H9 (cell line): ENCODE measurements around the gene UBE2G1. TPM values are rescaled to one million over a fixed set of nuclear protein-coding genes. Genes with fewer than 3 reads are reported as not detected.
A peak's percentile ranks its signal among the peaks of the same experiment; 100 is the strongest.

Experiments used
- DNase-seq: peaks from one replicate; pipeline ENCODE4 v3.0.0-alpha.2; 2017
- H2AFZ ChIP-seq: one replicate; pipeline ENCODE4 v1.6.1; 2013; ENCODE audit warnings: mild to moderate bottlenecking, low read length, control low read depth, moderate library complexity
- H2AK5ac ChIP-seq: 2 replicates; pipeline ENCODE4 v1.6.1; 2013; ENCODE audit warnings: low read length, control low read depth, mixed read lengths; ENCODE audit not compliant: insufficient read length
- H2BK120ac ChIP-seq: one replicate; pipeline ENCODE4 v1.6.1; 2013; ENCODE audit warnings: low read depth, mild to moderate bottlenecking, low read length, control low read depth, inconsistent platforms; ENCODE audit not compliant: poor library complexity, severe bottlenecking
- H2BK12ac ChIP-seq: 2 replicates; pipeline ENCODE4 v1.6.1; 2013; ENCODE audit warnings: low read length, control low read depth, mixed read lengths, low read depth; ENCODE audit not compliant: insufficient read length
- H2BK15ac ChIP-seq: 2 replicates; pipeline ENCODE4 v1.6.1; 2013; ENCODE audit warnings: low read depth, low read length, control low read depth
- H2BK20ac ChIP-seq: one replicate; pipeline ENCODE4 v1.6.1; 2013; ENCODE audit warnings: low read depth, mild to moderate bottlenecking, low read length, control low read depth, inconsistent platforms; ENCODE audit not compliant: poor library complexity, severe bottlenecking
- H2BK5ac ChIP-seq: 2 replicates; pipeline ENCODE4 v1.6.1; 2013; ENCODE audit warnings: low read length, control low read depth, mixed read lengths; ENCODE audit not compliant: insufficient read length
- H3K14ac ChIP-seq: 2 replicates; pipeline ENCODE4 v1.6.1; 2013; ENCODE audit warnings: low read length, control low read depth; ENCODE audit not compliant: insufficient read depth
- H3K18ac ChIP-seq: 2 replicates; pipeline ENCODE4 v1.6.1; 2013; ENCODE audit warnings: low read depth, mild to moderate bottlenecking, mixed read lengths, low read length, control low read depth; ENCODE audit not compliant: insufficient read length
- H3K23ac ChIP-seq: 2 replicates; pipeline ENCODE4 v1.6.1; 2013; ENCODE audit warnings: low read length, control low read depth, mixed read lengths, low read depth; ENCODE audit not compliant: insufficient read length
- H3K23me2 ChIP-seq: 2 replicates; pipeline ENCODE4 v1.6.1; 2013; ENCODE audit warnings: low read depth, mild to moderate bottlenecking, mixed read lengths, low read length, control low read depth; ENCODE audit not compliant: insufficient read length, poor library complexity, severe bottlenecking
- H3K27ac ChIP-seq: 2 replicates; pipeline ENCODE4 v1.5.1; 2013; ENCODE audit warnings: low read length, control low read depth, mixed read lengths, low read depth; ENCODE audit not compliant: insufficient read length
- H3K27me3 ChIP-seq: 2 replicates; pipeline ENCODE4 v1.6.1; 2013; ENCODE audit warnings: low read length, control low read depth, inconsistent platforms; ENCODE audit not compliant: insufficient read depth
- H3K4ac ChIP-seq: 2 replicates; pipeline ENCODE4 v1.6.1; 2013; ENCODE audit warnings: low read depth, mild to moderate bottlenecking, control low read depth, inconsistent platforms, low read length, moderate library complexity
- H3K4me1 ChIP-seq: 2 replicates; pipeline ENCODE4 v1.6.1; 2013; ENCODE audit warnings: low read length, control low read depth, inconsistent platforms; ENCODE audit not compliant: insufficient read depth
- H3K4me2 ChIP-seq: 2 replicates; pipeline ENCODE4 v1.6.1; 2013; ENCODE audit warnings: low read length, control low read depth, mixed read lengths; ENCODE audit not compliant: insufficient read length, insufficient read depth
- H3K56ac ChIP-seq: 2 replicates; pipeline ENCODE4 v1.6.1; 2013; ENCODE audit warnings: low read depth, mild to moderate bottlenecking, mixed read lengths, low read length, control low read depth; ENCODE audit not compliant: insufficient read length
- H3K79me1 ChIP-seq: 2 replicates; pipeline ENCODE4 v1.6.1; 2013; ENCODE audit warnings: low read depth, mild to moderate bottlenecking, moderate library complexity, low read length, control low read depth, inconsistent platforms; ENCODE audit not compliant: insufficient read depth, poor library complexity, severe bottlenecking
- H3K79me2 ChIP-seq: 2 replicates; pipeline ENCODE4 v1.6.1; 2013; ENCODE audit warnings: low read length, control low read depth, inconsistent platforms; ENCODE audit not compliant: insufficient read depth
- H3K9ac ChIP-seq: 2 replicates; pipeline ENCODE4 v1.6.1; 2013; ENCODE audit warnings: low read length, control low read depth, mixed read lengths; ENCODE audit not compliant: insufficient read length; ENCODE audit errors: extremely low read depth
- H3K9me3 ChIP-seq: one replicate; pipeline ENCODE4 v1.6.1; 2013; ENCODE audit warnings: low read depth, low read length, inconsistent platforms; ENCODE audit not compliant: control insufficient read depth
- H3T11ph ChIP-seq: one replicate; pipeline ENCODE4 v1.6.1; 2013; ENCODE audit warnings: mild to moderate bottlenecking, low read length, control low read depth, inconsistent platforms
- H4K20me1 ChIP-seq: one replicate; pipeline ENCODE4 v1.6.1; 2013; ENCODE audit not compliant: control insufficient read depth, insufficient read length, insufficient read depth
- H4K5ac ChIP-seq: 2 replicates; pipeline ENCODE4 v1.6.1; 2013; ENCODE audit warnings: low read depth, mild to moderate bottlenecking, mixed read lengths, low read length, control low read depth; ENCODE audit not compliant: insufficient read length
- H4K8ac ChIP-seq: replicated peaks from 2 replicates; pipeline ENCODE4 v1.6.1; 2013; ENCODE audit warnings: low read length, control low read depth, mixed read lengths, low read depth; ENCODE audit not compliant: insufficient read length
- H4K91ac ChIP-seq: 2 replicates; pipeline ENCODE4 v1.6.1; 2013; ENCODE audit warnings: low read depth, mild to moderate bottlenecking, moderate library complexity, mixed read lengths, low read length, control low read depth; ENCODE audit not compliant: insufficient read length
- H3K27ac Mint-ChIP-seq, 3 experiments: 2 replicates in 2 of 3; 3 replicates in 1 of 3; pipeline ENCODE4 v1.8.0; 2020 to 2021; ENCODE audit warnings: mixed read lengths in 3 of 3, mild to moderate bottlenecking in 1 of 3, moderate library complexity in 1 of 3
- H3K27me3 Mint-ChIP-seq: 2 replicates; pipeline ENCODE4 v1.8.0; 2021; ENCODE audit warnings: low read depth, mild to moderate bottlenecking, moderate library complexity, mixed read lengths
- H3K36me3 Mint-ChIP-seq, 3 experiments: 2 replicates in 2 of 3; 3 replicates in 1 of 3; pipeline ENCODE4 v1.8.0; 2020 to 2021; ENCODE audit warnings: low read depth in 3 of 3, mixed read lengths in 3 of 3; ENCODE audit not compliant: insufficient read depth in 1 of 3
- H3K4me1 Mint-ChIP-seq, 2 experiments: 2 replicates each; pipeline ENCODE4 v1.8.0; 2020; ENCODE audit warnings: mixed read lengths in 2 of 2
- H3K4me3 Mint-ChIP-seq, 2 experiments: 2 replicates in 1 of 2; 3 replicates in 1 of 2; pipeline ENCODE4 v1.8.0; 2020 to 2021; ENCODE audit warnings: mild to moderate bottlenecking in 2 of 2, mixed read lengths in 2 of 2, moderate library complexity in 1 of 2
- H3K9me3 Mint-ChIP-seq, 2 experiments: 2 replicates in 1 of 2; 3 replicates in 1 of 2; pipeline ENCODE4 v1.8.0; 2020; ENCODE audit warnings: mild to moderate bottlenecking in 2 of 2, mixed read lengths in 2 of 2, moderate library complexity in 1 of 2
- WGBS: extraction: QIAGEN DNeasy Blood & Tissue Kit; methylation state at CpG from one replicate; pipeline ENCODE4 v1.1.7; 2013; ENCODE audit warnings: missing lambda C conversion rate, low lambda C conversion rate, mixed read lengths; ENCODE audit not compliant: insufficient read length; ENCODE audit errors: extremely low coverage; 5-methylcytosine and 5-hydroxymethylcytosine counted together
- total RNA-seq: library from RNA; stranded (reverse); gene quantifications from 2 replicates; pipeline ENCODE4 v1.2.1, GENCODE V29; 2021
- TF ChIP-seq, protein P1 (sequence below): fragments of 200-600 bp; sonication (generic); conservative IDR thresholded peaks from 3 replicates; pipeline ENCODE4 v1.8.0; 2021; ENCODE audit warnings: antibody characterized with exemption, mild to moderate bottlenecking

Gene UBE2G1
- total RNA-seq, 1 experiment from 2014 or later: 188 TPM

DNA sequence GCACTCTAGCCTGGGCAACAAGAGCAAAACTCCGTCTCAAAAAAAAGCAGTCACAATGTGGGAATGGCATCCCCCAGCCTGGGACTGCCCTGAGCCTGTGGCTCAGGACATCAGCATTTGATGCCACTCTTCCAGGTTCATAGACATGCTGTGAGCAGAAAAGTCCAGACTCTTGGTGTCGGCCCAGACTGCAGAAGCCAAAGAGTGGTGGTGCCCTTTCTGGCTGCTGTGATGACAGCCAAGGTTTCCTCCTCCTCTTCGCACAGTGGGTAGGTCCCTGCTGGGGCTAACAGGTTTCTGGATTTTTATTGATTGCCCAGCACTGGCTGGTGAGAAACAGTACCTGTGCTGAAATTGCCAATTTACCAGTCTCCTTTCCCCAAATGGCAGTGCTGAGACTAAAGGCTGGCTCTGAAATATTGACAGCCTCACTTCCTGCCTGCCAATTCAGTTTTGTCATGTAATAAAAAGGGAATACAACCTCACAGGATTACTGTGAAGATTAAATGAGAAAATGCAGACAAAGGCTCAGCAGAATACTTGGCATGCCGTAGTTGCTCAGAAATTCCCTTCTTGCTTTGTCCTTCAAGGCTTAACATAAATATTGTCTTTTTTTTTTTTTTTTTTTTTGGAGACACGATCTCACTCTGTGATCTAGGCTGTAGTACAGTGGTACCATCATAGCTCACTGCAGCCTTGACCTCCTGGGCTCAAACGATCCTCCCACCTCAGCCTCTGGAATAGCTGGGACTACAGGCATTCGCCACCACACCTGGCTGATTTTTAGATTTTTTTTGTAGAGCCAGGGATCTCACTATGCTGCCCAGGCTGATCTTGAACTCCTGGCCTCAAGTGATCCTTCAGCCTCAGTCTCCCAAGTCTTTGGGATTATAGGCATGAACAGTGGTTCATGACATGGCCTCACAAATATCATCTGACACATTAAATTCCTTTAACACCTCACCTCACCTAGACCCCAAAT is 15.5 kb upstream of the UBE2G1 start:
- H3K4me1 Mint-ChIP-seq: peaks cover 15 to 17% of the 10 kb centered on the region in 2 experiments
- Histone ChIP-seq H3K23ac (no peak overlapping the region), H2BK12ac (no peak overlapping the region), H3K9me3 (no peaks in the 10 kb centered on the region), H3K18ac (no peak overlapping the region), H3K4ac (no peak overlapping the region), H2AK5ac (no peak overlapping the region), H2BK120ac (no peak overlapping the region), H3T11ph (no peak overlapping the region), H4K8ac (no peak overlapping the region), H2BK5ac (no peak overlapping the region), H2BK15ac (no peak overlapping the region), H3K4me2 (no peak overlapping the region), H3K9ac (no peak overlapping the region), H2AFZ (no peak overlapping the region), H3K79me2 (no peaks in the 10 kb centered on the region), H3K23me2 (no peaks in the 10 kb centered on the region), H3K4me1 (no peaks in the 10 kb centered on the region), H3K56ac (no peak overlapping the region), H4K5ac (no peak overlapping the region), H3K27ac (no peak overlapping the region), H2BK20ac (no peak overlapping the region), H3K27me3 (no peaks in the 10 kb centered on the region), H4K20me1 (no peaks in the 10 kb centered on the region), H3K79me1 (no peaks in the 10 kb centered on the region), H4K91ac (no peak overlapping the region), H3K14ac (no peak overlapping the region)
- no peaks in the 10 kb centered on the region for H3K9me3 Mint-ChIP-seq
- no peaks in the 10 kb centered on the region for H3K36me3 Mint-ChIP-seq
- WGBS: no CpG with 5 or more reads among the region's 7 CpGs
- H3K27ac Mint-ChIP-seq: peak overlapping the region in 2 of 3 experiments; percentile 63 to 65; a peak in 4 of 7 replicates
- TF ChIP-seq, protein P1, sequence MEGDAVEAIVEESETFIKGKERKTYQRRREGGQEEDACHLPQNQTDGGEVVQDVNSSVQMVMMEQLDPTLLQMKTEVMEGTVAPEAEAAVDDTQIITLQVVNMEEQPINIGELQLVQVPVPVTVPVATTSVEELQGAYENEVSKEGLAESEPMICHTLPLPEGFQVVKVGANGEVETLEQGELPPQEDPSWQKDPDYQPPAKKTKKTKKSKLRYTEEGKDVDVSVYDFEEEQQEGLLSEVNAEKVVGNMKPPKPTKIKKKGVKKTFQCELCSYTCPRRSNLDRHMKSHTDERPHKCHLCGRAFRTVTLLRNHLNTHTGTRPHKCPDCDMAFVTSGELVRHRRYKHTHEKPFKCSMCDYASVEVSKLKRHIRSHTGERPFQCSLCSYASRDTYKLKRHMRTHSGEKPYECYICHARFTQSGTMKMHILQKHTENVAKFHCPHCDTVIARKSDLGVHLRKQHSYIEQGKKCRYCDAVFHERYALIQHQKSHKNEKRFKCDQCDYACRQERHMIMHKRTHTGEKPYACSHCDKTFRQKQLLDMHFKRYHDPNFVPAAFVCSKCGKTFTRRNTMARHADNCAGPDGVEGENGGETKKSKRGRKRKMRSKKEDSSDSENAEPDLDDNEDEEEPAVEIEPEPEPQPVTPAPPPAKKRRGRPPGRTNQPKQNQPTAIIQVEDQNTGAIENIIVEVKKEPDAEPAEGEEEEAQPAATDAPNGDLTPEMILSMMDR: no peak
- peaks cover 2% of the 10 kb centered on the region for H3K27me3 Mint-ChIP-seq
- no peak overlapping the region for H3K4me3 Mint-ChIP-seq
- no peak for DNase-seq
